GM19467 (cell line): ENCODE results near the gene LRP1.

Source experiments
- ATAC-seq: cut with Tn5 transposase; IDR thresholded peaks from one replicate; pipeline ENCODE4 v1.9.1; 2021; ENCODE audit warnings: mild to moderate bottlenecking, moderate library complexity; ENCODE audit not compliant: unreplicated experiment

Gene LRP1

GRCh38 chr12:57093415-57094207 is 34.7 kb upstream of the LRP1 start:
- ATAC-seq, result no peak

- ATAC-seq, result no peak
Observed at GRCh38 chr12:57094208-57095160, 33.8 kb upstream of the LRP1 start.

- no peak for ATAC-seq
Observed at GRCh38 chr12:57095440-57095839, 32.8 kb upstream of the LRP1 start.

- ATAC-seq, result no peak
Observed at GRCh38 chr12:57096099-57096572, 32.1 kb upstream of the LRP1 start.

- ATAC-seq, result no peak
Observed at GRCh38 chr12:57096748-57097553, 31.3 kb upstream of the LRP1 start.

- no peak for ATAC-seq
Observed at GRCh38 chr12:57097554-57097835, 30.8 kb upstream of the LRP1 start.

GRCh38 chr12:57098546-57098945 is 29.7 kb upstream of the LRP1 start:
- no peak for ATAC-seq

GRCh38 chr12:57099047-57099714 is 29.1 kb upstream of the LRP1 start:
- no peak for ATAC-seq

- no peak for ATAC-seq
Observed at GRCh38 chr12:57099766-57100165, 28.5 kb upstream of the LRP1 start.

GRCh38 chr12:57101892-57102695 is 26.2 kb upstream of the LRP1 start:
- no peak for ATAC-seq

- ATAC-seq, result no peak
Observed at GRCh38 chr12:57103856-57104255, 24.4 kb upstream of the LRP1 start.

GRCh38 chr12:57104292-57104910 is 23.9 kb upstream of the LRP1 start:
- ATAC-seq, result no peak

GRCh38 chr12:57105011-57105753 is 23.1 kb upstream of the LRP1 start:
- no peak for ATAC-seq

GRCh38 chr12:57106021-57106708 is 22.1 kb upstream of the LRP1 start:
- no peak for ATAC-seq

- no peak for ATAC-seq
Observed at GRCh38 chr12:57107456-57108155, 20.7 kb upstream of the LRP1 start.

GRCh38 chr12:57109207-57110103 is 18.8 kb upstream of the LRP1 start:
- no peak for ATAC-seq
